Measurements from ENCODE around the gene FAM149A. TPM values are rescaled to one million over a fixed set of nuclear protein-coding genes. Genes with fewer than 3 reads are reported as not detected.

FAM149A gene
- polyA plus RNA-seq, 3 donors: not detected

DNA sequence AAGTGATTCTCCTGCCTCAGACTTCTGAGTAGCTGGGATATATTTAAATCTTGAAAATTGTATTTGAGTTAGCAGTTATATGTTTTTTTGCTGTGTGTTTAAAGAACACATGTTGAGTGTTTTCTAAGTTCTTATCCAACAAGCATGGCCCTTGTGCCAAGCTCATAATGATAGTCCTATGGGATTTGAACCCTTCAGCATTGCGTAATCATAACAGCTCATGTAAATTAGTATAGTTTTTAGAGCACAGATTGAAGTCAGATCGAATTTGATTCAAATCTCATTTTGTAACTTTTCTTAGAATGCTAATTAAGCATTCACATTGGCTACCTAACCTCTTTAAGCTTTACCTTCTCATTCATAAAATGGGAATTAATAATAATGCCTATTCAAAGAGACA lies 12.2 kb downstream of the FAM149A start:
- Histone ChIP-seq H3K9me3 (replicated peaks in 1 of 2; ENCODE audit: control insufficient read depth in 1 of 2, insufficient read depth in 1 of 2, low read length in 2 of 2) (no peaks in the 10 kb centered on the region), H3K36me3 (replicated peaks in 1 of 2; ENCODE audit: control insufficient read depth in 1 of 2, insufficient read depth in 2 of 2, low read length in 2 of 2) (no peaks in the 10 kb centered on the region), H3K27me3 (ENCODE audit: control insufficient read depth in 2 of 2, insufficient read depth in 2 of 2, low read length in 2 of 2) (peaks cover 0 to 3% of the 10 kb centered on the region in 2 donors), H3K4me2 (replicated peaks; ENCODE audit: extremely low read depth, low read length, poor library complexity, severe bottlenecking) (no peak overlapping the region), H3K79me2 (ENCODE audit: insufficient read depth, low read length) (no peaks in the 10 kb centered on the region), H3K27ac (ENCODE audit: low read depth in 1 of 2, low read length in 2 of 2) (no peak overlapping the region), H3K4me1 (ENCODE audit: control insufficient read depth in 1 of 2, insufficient read depth in 2 of 2, low read length in 2 of 2) (no peaks in the 10 kb centered on the region), H4K20me1 (ENCODE audit: insufficient read depth, low read length) (no peaks in the 10 kb centered on the region), H3K4me3 (replicated peaks in 1 of 3; ENCODE audit: low read depth in 2 of 3, low read length in 3 of 3) (no peak overlapping the region), H2AFZ (ENCODE audit: insufficient read depth, low read depth, low read length, poor library complexity, severe bottlenecking) (no peak overlapping the region), H3K9ac (ENCODE audit: insufficient read depth, low read length, poor library complexity, severe bottlenecking) (no peak overlapping the region)
- H3K27ac Mint-ChIP-seq: no peak overlapping the region
- TF ChIP-seq, protein P1, sequence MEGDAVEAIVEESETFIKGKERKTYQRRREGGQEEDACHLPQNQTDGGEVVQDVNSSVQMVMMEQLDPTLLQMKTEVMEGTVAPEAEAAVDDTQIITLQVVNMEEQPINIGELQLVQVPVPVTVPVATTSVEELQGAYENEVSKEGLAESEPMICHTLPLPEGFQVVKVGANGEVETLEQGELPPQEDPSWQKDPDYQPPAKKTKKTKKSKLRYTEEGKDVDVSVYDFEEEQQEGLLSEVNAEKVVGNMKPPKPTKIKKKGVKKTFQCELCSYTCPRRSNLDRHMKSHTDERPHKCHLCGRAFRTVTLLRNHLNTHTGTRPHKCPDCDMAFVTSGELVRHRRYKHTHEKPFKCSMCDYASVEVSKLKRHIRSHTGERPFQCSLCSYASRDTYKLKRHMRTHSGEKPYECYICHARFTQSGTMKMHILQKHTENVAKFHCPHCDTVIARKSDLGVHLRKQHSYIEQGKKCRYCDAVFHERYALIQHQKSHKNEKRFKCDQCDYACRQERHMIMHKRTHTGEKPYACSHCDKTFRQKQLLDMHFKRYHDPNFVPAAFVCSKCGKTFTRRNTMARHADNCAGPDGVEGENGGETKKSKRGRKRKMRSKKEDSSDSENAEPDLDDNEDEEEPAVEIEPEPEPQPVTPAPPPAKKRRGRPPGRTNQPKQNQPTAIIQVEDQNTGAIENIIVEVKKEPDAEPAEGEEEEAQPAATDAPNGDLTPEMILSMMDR (IDR thresholded peaks at IDR 0.05): no peak
- no peaks in the 10 kb centered on the region for H3K36me3 Mint-ChIP-seq
- peaks cover 2 to 7% (median 7%) of the 10 kb centered on the region in 3 donors for H3K27me3 Mint-ChIP-seq (ENCODE audit: low read depth in 3 of 3)
- DNase-seq: no peak
- peaks cover 0 to 6% (median 0%) of the 10 kb centered on the region in 7 donors for H3K9me3 Mint-ChIP-seq
- WGBS (ENCODE audit: insufficient coverage): no CpG with 5 or more reads among the region's 2 CpGs
- no peak overlapping the region for H3K4me3 Mint-ChIP-seq
- no peaks in the 10 kb centered on the region for H3K4me1 Mint-ChIP-seq
- intact Hi-C loops (cut with micrococcal nuclease): no loop called here

- Mint-ChIP-seq H3K27ac (no peak overlapping the region), H3K36me3 (no peaks in the 10 kb centered on the region), H3K9me3 (peaks cover 0 to 6% (median 0%) of the 10 kb centered on the region in 7 donors), H3K4me1 (no peaks in the 10 kb centered on the region), H3K4me3 (no peak overlapping the region), H3K27me3 (ENCODE audit: low read depth in 3 of 3) (peaks cover 2 to 8% (median 7%) of the 10 kb centered on the region in 3 donors)
- Histone ChIP-seq H3K4me2 (replicated peaks; ENCODE audit: extremely low read depth, low read length, poor library complexity, severe bottlenecking) (no peak overlapping the region), H4K20me1 (ENCODE audit: insufficient read depth, low read length) (no peaks in the 10 kb centered on the region), H3K9me3 (replicated peaks in 1 of 2; ENCODE audit: control insufficient read depth in 1 of 2, insufficient read depth in 1 of 2, low read length in 2 of 2) (no peaks in the 10 kb centered on the region), H3K36me3 (replicated peaks in 1 of 2; ENCODE audit: control insufficient read depth in 1 of 2, insufficient read depth in 2 of 2, low read length in 2 of 2) (no peaks in the 10 kb centered on the region), H3K9ac (ENCODE audit: insufficient read depth, low read length, poor library complexity, severe bottlenecking) (no peak overlapping the region), H3K4me3 (replicated peaks in 1 of 3; ENCODE audit: low read depth in 2 of 3, low read length in 3 of 3) (no peak overlapping the region), H3K4me1 (ENCODE audit: control insufficient read depth in 1 of 2, insufficient read depth in 2 of 2, low read length in 2 of 2) (no peaks in the 10 kb centered on the region), H3K27me3 (ENCODE audit: control insufficient read depth in 2 of 2, insufficient read depth in 2 of 2, low read length in 2 of 2) (peaks cover 0 to 3% of the 10 kb centered on the region in 2 donors), H3K27ac (ENCODE audit: low read depth in 1 of 2, low read length in 2 of 2) (no peak overlapping the region), H2AFZ (ENCODE audit: insufficient read depth, low read depth, low read length, poor library complexity, severe bottlenecking) (no peak overlapping the region), H3K79me2 (ENCODE audit: insufficient read depth, low read length) (no peaks in the 10 kb centered on the region)
- intact Hi-C loops (cut with micrococcal nuclease): no loop called here
- TF ChIP-seq, protein P1 (IDR thresholded peaks at IDR 0.05): no peak
- WGBS (ENCODE audit: insufficient coverage): 88% methylated on average over 4 of the region's 7 CpGs
- DNase-seq: no peak
Measured at GRCh38 chr4:186118582-186118981, 14.1 kb downstream of the FAM149A start.
